Activated naive CD4-positive, alpha-beta T cell treated with anti-CD3 and anti-CD28 coated beads, Interleukin-2, amount 10 ng/mL, durations not matched to agents 7 days and 5 days (primary cell): ENCODE results near the gene EREG.

Experiments
- CTCF ChIA-PET: fragments of 350-600 bp; sonication (Branson Sonifier 250); formaldehyde crosslinking; loops from one replicate; lab custom pipeline; 2021; ENCODE audit warnings: antibody characterized with exemption; lab: Charles Lee
- DNase-seq: peaks from one replicate; pipeline ENCODE4 v3.0.0-alpha.2; 2020
- H3K27ac Mint-ChIP-seq: one replicate; pipeline ENCODE4 v1.8.0; 2021; ENCODE audit warnings: mild to moderate bottlenecking, moderate library complexity, mixed read lengths
- H3K27me3 Mint-ChIP-seq: one replicate; pipeline ENCODE4 v1.8.0; 2021; ENCODE audit warnings: mild to moderate bottlenecking, mixed read lengths
- H3K36me3 Mint-ChIP-seq: one replicate; pipeline ENCODE4 v1.8.0; 2021; ENCODE audit warnings: mixed read lengths
- H3K4me1 Mint-ChIP-seq: one replicate; pipeline ENCODE4 v1.8.0; 2021; ENCODE audit warnings: mixed read lengths
- H3K4me3 Mint-ChIP-seq: one replicate; pipeline ENCODE4 v1.8.0; 2021; ENCODE audit warnings: mild to moderate bottlenecking, moderate library complexity, mixed read lengths
- H3K9me3 Mint-ChIP-seq: one replicate; pipeline ENCODE4 v1.8.0; 2021; ENCODE audit warnings: mixed read lengths

Gene EREG

DNA sequence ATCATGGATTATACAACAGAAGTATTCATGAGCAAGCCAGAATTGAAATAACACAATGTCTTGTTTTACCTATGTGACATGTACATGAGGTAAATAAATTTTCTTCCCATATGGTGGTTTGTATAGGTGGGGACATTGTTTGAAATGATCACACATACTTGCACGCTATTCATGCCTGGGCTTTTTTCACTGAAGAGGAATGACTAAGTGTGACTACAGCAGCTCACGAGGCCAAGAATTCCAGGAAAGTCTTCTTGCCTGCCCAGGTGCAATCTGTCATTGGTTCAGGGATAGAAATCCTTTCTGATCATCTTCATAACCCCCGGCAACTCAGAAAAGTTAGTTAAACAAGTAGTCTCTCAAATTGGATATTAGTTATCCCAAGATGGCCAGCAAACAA lies 43.7 kb downstream of the EREG start:
- no peaks in the 10 kb centered on the region for H3K4me1 Mint-ChIP-seq
- no peaks in the 10 kb centered on the region for H3K27me3 Mint-ChIP-seq
- H3K9me3 Mint-ChIP-seq: no peaks in the 10 kb centered on the region
- no peak overlapping the region for H3K4me3 Mint-ChIP-seq
- H3K27ac Mint-ChIP-seq: no peak overlapping the region
- no peaks in the 10 kb centered on the region for H3K36me3 Mint-ChIP-seq
- DNase-seq: no peak
- CTCF ChIA-PET: no interaction called here

- Mint-ChIP-seq H3K27me3 (no peaks in the 10 kb centered on the region), H3K27ac (no peak overlapping the region), H3K9me3 (no peaks in the 10 kb centered on the region), H3K4me3 (no peak overlapping the region), H3K4me1 (no peaks in the 10 kb centered on the region), H3K36me3 (no peaks in the 10 kb centered on the region)
- CTCF ChIA-PET: interaction anchor here (0.6 kb wide), 1 partner anchor 797 kb away, joined by 4 read pairs; no protein-coding TSS in a partner anchor
- no peak for DNase-seq
Measured at GRCh38 chr4:74410272-74410671, 45.3 kb downstream of the EREG start.

GRCh38 chr4:74412225-74412624 lies 47.3 kb downstream of the EREG start:
- Mint-ChIP-seq H3K27me3 (no peaks in the 10 kb centered on the region), H3K4me1 (no peaks in the 10 kb centered on the region), H3K36me3 (no peaks in the 10 kb centered on the region), H3K4me3 (no peak overlapping the region), H3K9me3 (no peaks in the 10 kb centered on the region), H3K27ac (no peak overlapping the region)
- DNase-seq: no peak
- CTCF ChIA-PET: interaction anchor here (0.6 kb wide), 1 partner anchor 1324 kb away, joined by 3 read pairs; no protein-coding TSS in a partner anchor

DNA sequence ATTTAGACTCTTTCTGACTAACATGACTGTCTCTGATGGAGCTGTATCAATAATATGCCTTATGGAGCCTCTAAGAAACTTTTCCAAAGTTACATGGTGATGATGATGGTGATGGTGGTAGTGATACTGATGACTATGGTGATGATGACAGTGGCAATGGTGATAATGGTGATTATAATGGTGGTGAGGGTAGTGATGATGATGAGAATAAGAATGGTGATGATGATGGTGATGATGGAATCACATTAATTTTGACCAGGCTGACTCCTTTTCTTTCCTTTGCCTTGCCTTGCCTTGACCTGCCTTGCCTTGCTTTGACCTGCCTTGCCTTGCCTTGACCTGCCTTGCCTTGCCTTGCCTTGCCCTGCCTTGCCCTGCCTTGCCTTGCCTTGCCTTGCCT lies 48.3 kb downstream of the EREG start:
- Mint-ChIP-seq H3K27me3 (peaks cover 2% of the 10 kb centered on the region), H3K4me3 (no peak overlapping the region), H3K9me3 (no peaks in the 10 kb centered on the region), H3K27ac (no peak overlapping the region), H3K4me1 (no peaks in the 10 kb centered on the region), H3K36me3 (no peaks in the 10 kb centered on the region)
- CTCF ChIA-PET: no interaction called here
- no peak for DNase-seq

- CTCF ChIA-PET: no interaction called here
- H3K27ac Mint-ChIP-seq: no peak overlapping the region
- H3K36me3 Mint-ChIP-seq: no peaks in the 10 kb centered on the region
- DNase-seq: no peak
- H3K4me1 Mint-ChIP-seq: no peaks in the 10 kb centered on the region
- no peak overlapping the region for H3K4me3 Mint-ChIP-seq
- peaks cover 4% of the 10 kb centered on the region for H3K27me3 Mint-ChIP-seq
- H3K9me3 Mint-ChIP-seq: no peaks in the 10 kb centered on the region
Measured at GRCh38 chr4:74414149-74414809, 49.3 kb downstream of the EREG start.

GRCh38 chr4:74415602-74416300 lies 50.8 kb downstream of the EREG start:
- Mint-ChIP-seq H3K9me3 (no peaks in the 10 kb centered on the region), H3K4me1 (no peaks in the 10 kb centered on the region), H3K27ac (no peak overlapping the region), H3K27me3 (peaks cover 4% of the 10 kb centered on the region), H3K4me3 (no peak overlapping the region), H3K36me3 (no peaks in the 10 kb centered on the region)
- no peak for DNase-seq
- CTCF ChIA-PET: no interaction called here

GRCh38 chr4:74418063-74418670 lies 53.2 kb downstream of the EREG start:
- DNase-seq: no peak
- H3K27me3 Mint-ChIP-seq: peaks cover 4% of the 10 kb centered on the region
- H3K4me3 Mint-ChIP-seq: no peak overlapping the region
- no peaks in the 10 kb centered on the region for H3K4me1 Mint-ChIP-seq
- no peaks in the 10 kb centered on the region for H3K9me3 Mint-ChIP-seq
- CTCF ChIA-PET: interaction anchor here (1.0 kb wide), 1 partner anchor 253 kb away, joined by 3 read pairs; no protein-coding TSS in a partner anchor
- H3K27ac Mint-ChIP-seq: no peak overlapping the region
- H3K36me3 Mint-ChIP-seq: no peaks in the 10 kb centered on the region

DNA sequence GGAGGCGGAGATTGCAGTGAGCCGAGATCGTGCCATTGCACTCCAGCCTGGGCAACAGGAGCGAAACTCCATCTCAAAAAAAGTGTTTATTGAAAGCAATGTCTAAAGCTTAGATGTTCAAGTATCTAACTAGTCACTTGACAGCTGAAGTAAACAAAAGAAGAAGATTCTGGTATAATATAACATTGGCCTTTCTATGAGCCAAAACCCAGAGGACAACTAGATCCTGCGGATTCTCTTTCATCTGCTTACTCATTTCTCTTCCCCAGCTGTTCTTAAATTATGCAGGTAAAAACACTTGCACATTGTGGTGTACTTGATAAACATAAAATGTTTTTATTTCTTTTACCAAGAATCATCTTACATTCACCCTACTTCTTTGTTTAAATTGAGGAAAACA lies 55.9 kb downstream of the EREG start:
- Mint-ChIP-seq H3K4me3 (no peak overlapping the region), H3K36me3 (no peaks in the 10 kb centered on the region), H3K4me1 (no peaks in the 10 kb centered on the region), H3K9me3 (no peaks in the 10 kb centered on the region), H3K27ac (no peak overlapping the region), H3K27me3 (peaks cover 4% of the 10 kb centered on the region)
- CTCF ChIA-PET: no interaction called here
- DNase-seq: no peak

DNA sequence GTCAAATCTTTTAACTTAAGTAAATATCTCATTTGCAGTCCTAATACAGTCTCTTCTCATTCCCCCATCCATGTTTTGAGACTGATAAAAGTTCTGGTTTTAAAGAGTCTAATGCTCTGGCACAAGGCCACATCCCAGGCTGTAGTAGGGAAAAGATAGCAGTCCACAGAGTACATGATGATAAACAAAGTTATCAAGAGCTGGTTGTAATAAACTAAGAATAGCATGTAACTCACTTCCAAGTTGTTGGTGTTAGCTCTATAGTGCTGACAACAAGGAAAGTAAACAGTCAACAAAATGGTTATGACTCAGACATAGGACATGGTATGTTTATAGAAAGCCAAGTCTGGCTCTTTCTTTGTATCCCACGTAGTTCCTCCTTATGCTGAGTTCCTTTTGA lies 58.2 kb downstream of the EREG start:
- Mint-ChIP-seq H3K27me3 (peaks cover 4% of the 10 kb centered on the region), H3K36me3 (no peaks in the 10 kb centered on the region), H3K27ac (no peak overlapping the region), H3K4me1 (no peaks in the 10 kb centered on the region), H3K4me3 (no peak overlapping the region), H3K9me3 (no peaks in the 10 kb centered on the region)
- no peak for DNase-seq
- CTCF ChIA-PET: no interaction called here

GRCh38 chr4:74424111-74424510 lies 59.2 kb downstream of the EREG start:
- no peak overlapping the region for H3K27ac Mint-ChIP-seq
- H3K9me3 Mint-ChIP-seq: no peaks in the 10 kb centered on the region
- DNase-seq: no peak
- no peaks in the 10 kb centered on the region for H3K36me3 Mint-ChIP-seq
- no peaks in the 10 kb centered on the region for H3K27me3 Mint-ChIP-seq
- CTCF ChIA-PET: no interaction called here
- H3K4me3 Mint-ChIP-seq: no peak overlapping the region
- H3K4me1 Mint-ChIP-seq: no peaks in the 10 kb centered on the region

DNA sequence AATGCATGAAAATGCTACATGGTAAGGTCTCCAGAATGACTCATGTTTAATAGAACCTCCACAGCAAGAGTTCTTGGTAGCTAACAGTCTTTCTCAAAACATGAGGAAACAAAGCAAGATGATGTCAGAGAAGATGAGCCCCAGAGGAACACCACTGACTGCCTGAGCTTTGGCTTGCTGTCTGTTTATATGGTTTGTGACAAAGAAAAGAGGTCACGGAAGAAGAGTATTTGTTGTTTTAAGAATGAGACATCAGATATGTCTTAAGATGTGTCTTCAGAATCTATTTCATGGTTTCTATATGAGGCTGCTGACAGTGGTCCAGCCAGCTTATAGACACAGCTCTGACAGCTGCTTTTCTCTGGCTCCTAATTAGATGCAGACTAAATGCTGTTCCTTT lies 61.2 kb downstream of the EREG start:
- H3K4me1 Mint-ChIP-seq: no peaks in the 10 kb centered on the region
- no peak for DNase-seq
- no peak overlapping the region for H3K4me3 Mint-ChIP-seq
- H3K27me3 Mint-ChIP-seq: no peaks in the 10 kb centered on the region
- no peaks in the 10 kb centered on the region for H3K9me3 Mint-ChIP-seq
- no peak overlapping the region for H3K27ac Mint-ChIP-seq
- CTCF ChIA-PET: no interaction called here
- no peaks in the 10 kb centered on the region for H3K36me3 Mint-ChIP-seq

DNA sequence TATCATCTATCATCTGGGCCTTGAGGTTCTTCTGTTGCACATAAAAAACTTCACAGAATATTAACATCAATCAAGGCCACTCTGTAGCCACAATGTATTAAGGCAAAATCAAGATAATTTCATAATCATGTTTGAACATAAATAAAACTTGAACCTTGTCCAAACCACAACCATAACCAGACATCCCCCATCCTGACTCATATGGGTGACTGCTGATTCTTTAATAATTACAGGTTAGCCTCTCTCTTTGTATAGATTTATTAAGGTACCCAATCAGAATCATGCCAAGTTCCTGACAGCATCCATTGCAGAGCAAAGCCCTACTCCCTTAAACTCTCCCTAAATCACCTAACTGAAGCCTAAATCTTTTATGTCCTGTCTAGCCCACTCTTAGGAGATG lies 63.3 kb downstream of the EREG start:
- DNase-seq: no peak
- Mint-ChIP-seq H3K27ac (no peak overlapping the region), H3K27me3 (no peaks in the 10 kb centered on the region), H3K36me3 (no peaks in the 10 kb centered on the region), H3K4me1 (no peaks in the 10 kb centered on the region), H3K9me3 (no peaks in the 10 kb centered on the region), H3K4me3 (no peak overlapping the region)
- CTCF ChIA-PET: no interaction called here

GRCh38 chr4:74431113-74431826 lies 66.3 kb downstream of the EREG start:
- Mint-ChIP-seq H3K27me3 (peaks cover 4% of the 10 kb centered on the region), H3K4me3 (no peak overlapping the region), H3K36me3 (no peaks in the 10 kb centered on the region), H3K9me3 (no peaks in the 10 kb centered on the region), H3K27ac (no peak overlapping the region), H3K4me1 (no peaks in the 10 kb centered on the region)
- DNase-seq: no peak
- CTCF ChIA-PET: no interaction called here

DNA sequence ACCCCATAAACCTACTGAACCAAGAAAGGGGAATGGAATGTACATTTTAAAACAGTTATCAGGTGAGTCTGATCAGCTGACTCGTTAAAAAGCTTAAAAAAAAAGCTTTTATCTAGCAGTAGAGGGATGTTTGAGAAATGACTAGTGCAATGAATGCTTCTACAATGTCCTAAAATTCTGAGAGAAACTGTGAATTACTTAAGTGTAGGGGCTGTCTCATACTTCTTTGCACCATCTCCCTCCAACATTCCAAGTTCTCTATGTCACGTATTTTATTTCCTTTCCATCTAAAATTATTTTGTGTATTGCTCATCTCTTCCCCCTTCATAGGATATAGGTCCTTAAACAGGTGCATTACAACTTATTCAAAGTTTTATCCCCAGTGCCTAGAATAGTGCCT lies 68.1 kb downstream of the EREG start:
- Mint-ChIP-seq H3K4me3 (no peak overlapping the region), H3K27ac (no peak overlapping the region), H3K27me3 (peaks cover 4% of the 10 kb centered on the region), H3K9me3 (no peaks in the 10 kb centered on the region), H3K36me3 (no peaks in the 10 kb centered on the region), H3K4me1 (no peaks in the 10 kb centered on the region)
- CTCF ChIA-PET: interaction anchor here (0.7 kb wide), 1 partner anchor 122 kb away, joined by 3 read pairs; no protein-coding TSS in a partner anchor
- DNase-seq: no peak
